Prostate gland (tissue), 2 donors: ENCODE measurements around the gene FBN2.

Source experiments
- POLR2A ChIP-seq: fragments of 450-650 bp; IDR thresholded peaks from one replicate; pipeline ENCODE4 v1.6.1; 2016; ENCODE audit warnings: antibody characterized with exemption, mild to moderate bottlenecking
- TF ChIP-seq, protein P1 (sequence below), 4 experiments: fragments of 200-600 bp in 2 of 4; fragments of 450-650 bp in 2 of 4; sonication (generic) in 2 of 4; IDR thresholded peaks; 1 replicate in 3 of 4; 2 replicates in 1 of 4; pipeline ENCODE4 v1.5.1; 2016 to 2019; ENCODE audit warnings: antibody characterized with exemption in 4 of 4, mild to moderate bottlenecking in 2 of 4, moderate library complexity in 2 of 4

DNA sequence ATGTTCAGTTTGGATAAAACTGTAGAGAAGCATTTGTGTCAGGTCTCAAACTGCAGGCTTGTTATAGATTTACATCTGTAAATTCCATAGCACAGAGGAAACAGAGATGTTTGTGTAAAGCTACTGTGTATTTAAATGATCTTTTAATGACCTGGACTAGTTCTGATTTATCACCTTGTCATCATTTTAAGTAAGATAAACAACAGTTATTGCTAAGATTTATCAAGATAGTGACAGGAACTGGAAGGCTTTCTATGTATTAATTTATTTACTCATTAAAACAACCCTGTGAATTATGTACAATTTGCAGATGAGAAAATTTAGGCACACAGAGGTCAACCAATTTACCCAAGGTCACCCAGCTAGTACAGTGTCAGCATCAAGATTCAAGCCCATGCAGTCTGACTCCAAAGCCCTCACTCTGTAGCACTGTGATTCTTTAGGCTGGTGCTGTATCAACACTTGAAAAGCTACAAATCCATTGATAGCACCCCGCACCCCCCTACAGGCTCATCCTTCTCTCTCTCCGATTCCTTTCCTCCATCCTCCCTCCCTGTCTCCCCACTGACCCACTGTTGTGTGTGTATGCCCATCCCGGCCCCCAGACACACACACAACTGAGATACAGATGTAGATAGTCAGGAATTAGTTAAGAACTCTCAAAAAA lies 184.5 kb downstream of the FBN2 start:
- no peak for TF ChIP-seq POLR2A
- TF ChIP-seq, protein P1, sequence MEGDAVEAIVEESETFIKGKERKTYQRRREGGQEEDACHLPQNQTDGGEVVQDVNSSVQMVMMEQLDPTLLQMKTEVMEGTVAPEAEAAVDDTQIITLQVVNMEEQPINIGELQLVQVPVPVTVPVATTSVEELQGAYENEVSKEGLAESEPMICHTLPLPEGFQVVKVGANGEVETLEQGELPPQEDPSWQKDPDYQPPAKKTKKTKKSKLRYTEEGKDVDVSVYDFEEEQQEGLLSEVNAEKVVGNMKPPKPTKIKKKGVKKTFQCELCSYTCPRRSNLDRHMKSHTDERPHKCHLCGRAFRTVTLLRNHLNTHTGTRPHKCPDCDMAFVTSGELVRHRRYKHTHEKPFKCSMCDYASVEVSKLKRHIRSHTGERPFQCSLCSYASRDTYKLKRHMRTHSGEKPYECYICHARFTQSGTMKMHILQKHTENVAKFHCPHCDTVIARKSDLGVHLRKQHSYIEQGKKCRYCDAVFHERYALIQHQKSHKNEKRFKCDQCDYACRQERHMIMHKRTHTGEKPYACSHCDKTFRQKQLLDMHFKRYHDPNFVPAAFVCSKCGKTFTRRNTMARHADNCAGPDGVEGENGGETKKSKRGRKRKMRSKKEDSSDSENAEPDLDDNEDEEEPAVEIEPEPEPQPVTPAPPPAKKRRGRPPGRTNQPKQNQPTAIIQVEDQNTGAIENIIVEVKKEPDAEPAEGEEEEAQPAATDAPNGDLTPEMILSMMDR (IDR thresholded peaks at IDR 0.05), result no peak
